Fibroblast of skin of scalp (primary cell): ENCODE data around the gene VAV3.

Experiments used
- DNase-seq: peaks from one replicate; pipeline ENCODE4 v3.0.0-alpha.2; 2013

VAV3 gene

GRCh38 chr1:107633596-107633995 is 331.4 kb downstream of the VAV3 start:
- DNase-seq: no peak

DNA sequence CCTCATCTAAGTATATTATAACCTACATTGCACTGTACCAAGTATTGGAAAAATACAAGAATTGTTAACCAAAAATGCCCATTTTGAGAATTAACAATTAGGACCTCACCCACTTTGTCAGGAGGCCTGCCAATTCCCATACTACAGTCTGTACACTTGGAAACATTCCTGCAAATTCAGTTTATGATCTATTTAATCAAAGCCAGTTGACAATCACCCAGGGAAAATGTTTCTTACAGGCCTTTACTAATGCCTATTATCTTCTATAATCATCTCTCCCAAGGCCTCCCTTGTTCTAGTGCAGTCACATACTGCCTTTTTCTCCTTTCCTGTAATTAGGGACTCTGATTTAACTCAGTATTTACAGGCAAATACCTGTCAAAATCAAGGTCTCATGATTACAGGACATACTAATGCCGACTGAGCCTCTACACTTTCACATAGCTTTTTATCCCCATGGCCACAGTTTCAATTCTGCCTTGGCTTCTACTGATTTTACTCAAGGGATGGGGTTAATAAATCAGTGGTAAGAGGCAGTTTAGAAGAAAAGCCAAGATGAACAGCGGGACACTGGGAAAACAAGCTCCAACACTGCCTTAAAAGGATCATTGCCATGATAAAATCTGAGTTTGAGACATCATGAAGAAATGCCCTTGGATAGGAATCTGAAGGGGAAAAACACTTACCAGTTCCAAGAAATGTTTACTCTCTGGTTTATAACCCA is 338.7 kb downstream of the VAV3 start:
- DNase-seq: peak; percentile 74

DNA sequence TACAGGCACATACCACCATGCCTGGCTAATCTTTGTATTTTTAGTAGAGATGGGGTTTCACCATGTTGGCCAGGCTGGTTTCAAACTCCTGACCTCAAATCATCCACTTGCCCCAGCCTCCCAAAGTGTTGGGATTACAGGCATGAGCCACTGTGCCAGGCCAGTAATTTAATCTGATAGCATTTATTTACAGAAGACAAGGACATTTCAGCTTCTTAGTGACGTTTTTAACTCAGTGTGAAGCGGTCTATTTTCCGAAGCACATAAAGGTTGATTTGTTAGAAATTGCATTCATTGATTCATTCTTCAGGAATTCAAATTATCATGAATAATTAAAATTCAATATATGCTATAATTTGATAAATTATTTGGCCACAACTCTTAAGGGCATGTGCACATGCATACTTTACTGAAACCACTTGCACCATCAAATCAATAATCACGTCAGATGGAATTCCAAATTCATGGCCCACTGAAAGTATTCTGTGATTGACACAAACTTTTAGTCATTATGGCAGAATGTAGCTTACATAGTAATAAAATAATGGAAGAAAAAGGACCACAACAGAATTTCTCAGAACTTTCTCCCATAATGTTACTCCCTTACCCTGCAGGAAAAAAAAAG is 339.5 kb downstream of the VAV3 start:
- no peak for DNase-seq

DNA sequence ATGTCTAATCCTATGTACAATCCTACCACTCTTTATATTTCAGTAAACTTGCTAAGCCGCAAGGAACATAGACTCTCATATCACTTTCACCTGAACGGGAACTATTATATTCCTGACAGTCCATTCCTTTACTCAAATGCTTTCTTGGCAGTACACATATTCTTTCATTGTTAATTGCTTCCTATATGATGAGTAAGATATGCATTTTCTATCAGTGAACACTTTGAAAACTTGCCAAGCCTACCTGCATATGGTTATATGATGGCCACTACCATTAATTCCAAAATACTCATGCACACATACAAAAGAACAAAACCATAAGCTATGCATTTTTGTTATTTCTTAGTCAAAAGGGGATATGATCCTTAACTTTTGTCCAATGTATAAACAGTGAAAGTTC is 341.5 kb downstream of the VAV3 start:
- DNase-seq: no peak

DNA sequence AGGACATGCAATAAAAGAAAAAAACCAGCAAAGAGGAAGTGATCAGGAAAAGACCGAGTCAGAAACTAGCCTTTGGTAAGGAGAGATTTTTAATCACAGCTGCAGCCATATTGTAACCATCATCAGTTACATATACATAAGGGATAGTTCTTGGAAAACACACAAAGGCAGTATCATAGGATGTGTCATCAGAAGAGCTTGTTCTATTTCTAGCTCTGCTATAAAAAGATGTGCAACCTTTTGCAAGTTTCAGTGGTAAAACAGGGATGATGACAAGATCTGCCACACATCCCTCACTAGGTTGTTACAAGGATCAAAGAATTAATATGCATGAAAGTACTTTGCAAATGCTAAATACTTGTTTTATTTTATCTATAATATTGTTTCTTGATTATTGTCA is 342.0 kb downstream of the VAV3 start:
- DNase-seq: peak; percentile 54

GRCh38 chr1:107622535-107622934 is 342.4 kb downstream of the VAV3 start:
- DNase-seq: no peak

DNA sequence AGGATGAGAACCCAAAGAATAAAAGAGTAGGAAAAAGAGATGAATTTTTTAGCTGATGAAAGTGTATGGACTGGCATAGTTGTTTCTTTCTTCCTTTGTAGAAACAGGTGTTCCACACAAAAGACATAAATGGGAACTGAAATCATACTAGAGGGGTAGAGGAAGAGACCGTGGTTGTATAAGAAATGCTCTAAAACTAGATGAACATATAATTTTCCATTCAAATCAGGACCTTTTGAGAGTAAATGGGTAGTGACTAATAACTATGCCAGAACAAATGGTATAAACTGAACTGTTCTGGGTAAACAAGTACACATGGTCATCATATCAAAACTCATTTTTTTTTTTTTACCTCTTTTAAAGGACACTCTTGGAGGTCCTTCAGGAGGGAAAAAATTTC is 344.2 kb downstream of the VAV3 start:
- no peak for DNase-seq

DNA sequence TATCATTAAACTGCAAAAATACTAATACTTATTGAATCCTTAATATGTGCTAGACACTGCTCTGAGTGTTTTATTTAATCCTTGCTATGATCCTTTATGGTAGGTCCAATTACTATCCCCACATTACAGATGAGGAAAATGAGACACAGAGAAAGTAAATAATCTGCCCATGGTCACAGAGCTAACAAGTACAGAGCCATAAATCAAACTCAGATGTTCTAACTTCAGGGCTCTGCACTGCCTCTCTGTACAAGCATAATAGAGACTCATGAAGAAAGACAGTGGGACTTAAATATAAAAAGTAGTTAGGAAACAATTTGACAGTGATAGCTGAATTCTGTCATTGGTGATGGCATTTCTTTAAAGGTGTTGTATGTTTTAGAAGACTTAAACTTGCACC is 346.4 kb downstream of the VAV3 start:
- DNase-seq: no peak

GRCh38 chr1:107617921-107618320 is 347.1 kb downstream of the VAV3 start:
- DNase-seq: no peak

DNA sequence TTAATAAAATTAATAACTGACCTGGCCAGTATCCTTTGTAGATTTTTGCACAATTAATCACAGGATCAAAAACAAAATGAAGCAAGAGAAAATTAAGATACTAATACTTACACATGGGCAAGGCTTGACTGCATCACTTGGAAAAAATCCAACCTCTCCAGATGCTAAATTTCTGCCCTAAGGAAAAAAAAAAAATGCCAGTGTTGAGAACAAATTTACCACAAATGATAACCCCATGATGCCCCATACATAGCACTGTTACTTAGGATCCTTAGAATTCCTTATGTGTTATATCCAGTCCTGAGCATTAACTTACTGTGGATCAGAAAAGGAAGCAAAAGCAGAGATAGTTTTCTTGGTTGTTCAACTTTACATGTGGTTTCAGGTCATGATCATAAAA is 347.5 kb downstream of the VAV3 start:
- no peak for DNase-seq

GRCh38 chr1:107609808-107610207 is 355.2 kb downstream of the VAV3 start:
- no peak for DNase-seq

DNA sequence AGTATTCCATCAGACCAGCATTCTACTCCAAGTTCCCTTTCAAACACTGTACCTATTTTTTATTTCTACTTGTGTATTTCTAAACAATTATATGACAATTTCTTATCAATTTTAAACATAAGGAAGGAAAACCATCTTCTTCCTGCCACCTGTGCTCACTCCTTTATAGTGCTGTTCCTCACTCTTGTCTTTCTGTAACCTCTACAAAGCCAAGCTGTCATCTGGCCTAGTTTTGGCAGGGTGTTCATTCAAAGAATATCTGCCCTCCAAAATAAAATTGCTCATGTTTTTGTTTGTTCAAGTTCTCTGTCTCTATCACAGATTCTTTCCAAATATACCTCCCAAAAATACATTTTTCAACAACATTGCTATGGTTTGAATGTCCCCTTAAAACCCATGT is 360.2 kb downstream of the VAV3 start:
- DNase-seq: no peak

DNA sequence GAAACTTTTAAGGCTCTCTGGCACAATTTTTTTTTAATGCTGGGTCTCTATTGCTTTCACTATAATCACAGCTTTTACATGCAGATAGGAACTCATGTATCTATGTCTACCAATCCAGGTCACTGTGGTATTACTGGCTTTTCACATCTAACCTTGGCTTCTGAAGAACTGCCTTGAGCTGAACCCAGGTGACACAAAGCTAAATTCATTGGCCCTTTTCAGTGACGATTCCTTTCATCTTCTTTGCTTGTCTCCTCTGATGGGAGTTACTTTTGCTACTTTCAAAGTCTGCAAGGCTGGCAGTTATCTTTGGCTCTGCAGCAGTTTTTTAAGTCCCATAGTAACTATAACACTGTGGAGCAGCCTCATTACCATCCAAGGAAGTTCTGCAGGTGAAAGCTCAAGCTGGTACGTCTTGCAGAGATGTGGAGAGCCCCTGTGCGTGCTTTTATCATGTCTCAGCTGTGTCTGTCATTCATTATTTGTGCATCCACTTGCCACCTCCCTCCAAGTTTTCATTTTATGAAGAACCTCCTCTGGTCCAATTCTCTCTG is 364.3 kb downstream of the VAV3 start:
- no peak for DNase-seq

DNA sequence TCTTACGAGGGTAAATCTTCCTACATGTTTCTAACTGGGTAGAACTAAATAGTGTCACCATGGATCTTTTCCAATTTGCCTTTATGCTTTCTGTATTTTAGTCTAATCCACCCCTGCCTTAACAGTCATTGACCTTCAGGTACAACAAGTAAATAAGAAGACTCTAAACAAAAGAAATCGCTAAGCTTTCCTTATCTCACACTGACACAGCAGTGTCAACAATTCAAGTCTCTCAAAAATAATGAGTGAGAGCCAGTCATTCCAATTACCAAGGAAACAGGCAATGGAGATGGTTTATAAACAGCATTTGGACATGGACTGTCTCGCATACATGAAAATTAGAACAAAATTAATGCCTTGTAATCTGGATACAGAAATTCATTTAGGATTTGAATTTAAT is 365.8 kb downstream of the VAV3 start:
- DNase-seq: no peak

- DNase-seq: no peak
Observed at GRCh38 chr1:107597290-107597689, 367.7 kb downstream of the VAV3 start.

DNA sequence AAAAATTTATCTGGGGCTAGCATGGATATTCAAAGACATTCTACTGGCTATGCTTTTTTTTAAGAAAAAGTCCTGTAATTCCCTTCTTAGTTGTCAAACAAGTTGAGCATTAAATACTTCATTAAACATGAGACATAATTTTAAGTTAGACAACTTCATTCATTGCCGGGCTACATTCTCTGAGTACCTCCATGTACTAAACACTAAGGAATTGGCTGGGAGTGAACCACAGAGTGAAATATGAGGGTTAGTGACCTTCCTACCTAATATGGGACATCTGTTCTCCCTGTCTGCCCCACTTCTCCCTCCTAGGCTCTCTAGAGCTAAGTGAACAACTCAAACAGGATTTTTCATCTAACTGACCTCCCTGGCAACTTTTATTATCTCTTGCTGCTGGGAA is 370.4 kb downstream of the VAV3 start:
- DNase-seq: peak; percentile 14

- DNase-seq: no peak
Observed at GRCh38 chr1:107593501-107594209, 371.3 kb downstream of the VAV3 start.

DNA sequence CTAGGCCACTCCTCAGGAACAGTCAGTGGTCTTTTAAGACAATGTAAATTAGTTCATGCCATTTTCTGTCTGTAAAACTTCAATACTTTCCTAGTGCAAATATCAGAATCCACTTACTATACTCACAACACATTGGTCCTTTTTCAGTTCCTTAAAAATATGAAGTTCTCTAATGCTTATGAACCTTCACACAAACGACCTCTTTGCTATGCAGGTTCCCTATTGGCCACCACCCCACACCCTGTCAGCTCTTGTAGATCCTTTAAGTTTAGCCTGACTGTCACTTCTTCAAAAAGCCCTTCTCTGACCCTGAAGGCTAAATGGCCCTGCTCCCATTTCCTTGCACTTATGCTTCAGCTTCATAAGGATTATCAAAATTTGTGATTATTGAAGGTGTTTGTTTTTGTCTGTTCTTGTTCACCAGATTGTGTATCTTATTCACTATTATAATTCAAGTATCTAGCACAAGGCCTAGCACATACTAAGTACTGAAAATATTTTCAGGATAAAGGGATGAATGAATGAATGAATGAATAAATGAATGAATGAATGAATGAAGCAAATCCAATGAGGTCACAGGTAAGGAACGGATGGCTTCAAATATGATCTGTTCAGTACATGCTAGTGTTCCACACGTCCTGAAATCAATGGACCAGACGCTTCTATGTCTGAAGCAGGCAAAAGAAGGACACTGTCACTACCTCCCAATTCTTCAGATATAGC is 373.9 kb downstream of the VAV3 start:
- no peak for DNase-seq

- no peak for DNase-seq
Observed at GRCh38 chr1:107590087-107590486, 374.9 kb downstream of the VAV3 start.

DNA sequence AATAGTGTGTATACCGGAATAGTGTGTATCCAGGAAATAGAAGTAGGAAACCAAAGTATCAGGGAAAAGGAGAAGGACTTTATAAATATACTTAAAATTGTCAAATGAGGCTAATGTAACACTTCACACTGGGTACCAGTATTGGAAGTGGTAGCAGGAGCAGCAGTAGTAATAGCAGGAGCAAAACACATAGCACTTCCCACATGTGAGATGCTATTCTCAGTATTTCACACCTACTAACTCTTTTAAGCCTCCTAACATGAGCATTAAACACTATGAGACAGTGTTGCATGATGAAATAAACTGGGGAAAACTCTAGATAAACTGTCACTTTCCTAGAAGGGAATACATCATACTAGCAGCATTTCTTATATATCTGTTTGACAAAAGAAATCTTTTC is 376.7 kb downstream of the VAV3 start:
- no peak for DNase-seq

DNA sequence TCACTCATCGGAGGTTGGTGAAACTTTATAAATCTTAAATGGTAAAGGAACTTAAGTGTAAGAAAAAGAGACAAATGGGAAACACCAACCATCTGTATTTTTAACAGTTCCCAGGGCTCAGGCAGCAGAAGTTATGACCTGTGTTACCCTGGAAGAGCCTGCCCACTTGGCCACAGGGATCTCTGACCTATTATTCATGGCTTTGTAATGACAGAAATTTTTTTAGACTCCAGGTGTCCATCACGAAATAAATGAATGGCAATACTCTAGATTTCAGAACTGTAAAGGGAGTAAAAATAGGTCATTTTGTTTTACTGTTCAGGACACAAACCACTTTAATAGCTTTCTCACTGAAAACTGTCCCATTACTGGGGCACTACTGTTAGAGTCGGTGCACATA is 389.8 kb downstream of the VAV3 start:
- no peak for DNase-seq

DNA sequence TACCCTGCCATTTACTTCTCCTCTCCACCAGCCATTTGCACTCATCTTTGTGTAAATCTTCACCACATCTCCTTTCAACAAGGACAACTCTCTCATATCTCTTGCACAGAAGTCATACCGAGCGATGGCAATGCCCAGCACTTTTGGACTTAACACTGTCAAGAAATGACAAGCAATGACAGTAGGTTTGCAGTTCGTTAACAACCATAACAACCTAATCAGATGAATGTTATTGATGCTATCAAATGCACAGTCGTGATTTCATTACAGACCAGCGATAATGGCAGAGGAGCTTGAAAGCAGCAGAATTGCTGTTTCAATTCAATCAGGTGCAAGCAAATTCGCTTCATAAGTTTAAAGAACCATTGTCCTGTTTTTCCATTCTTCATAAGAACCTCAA is 390.9 kb downstream of the VAV3 start:
- no peak for DNase-seq

DNA sequence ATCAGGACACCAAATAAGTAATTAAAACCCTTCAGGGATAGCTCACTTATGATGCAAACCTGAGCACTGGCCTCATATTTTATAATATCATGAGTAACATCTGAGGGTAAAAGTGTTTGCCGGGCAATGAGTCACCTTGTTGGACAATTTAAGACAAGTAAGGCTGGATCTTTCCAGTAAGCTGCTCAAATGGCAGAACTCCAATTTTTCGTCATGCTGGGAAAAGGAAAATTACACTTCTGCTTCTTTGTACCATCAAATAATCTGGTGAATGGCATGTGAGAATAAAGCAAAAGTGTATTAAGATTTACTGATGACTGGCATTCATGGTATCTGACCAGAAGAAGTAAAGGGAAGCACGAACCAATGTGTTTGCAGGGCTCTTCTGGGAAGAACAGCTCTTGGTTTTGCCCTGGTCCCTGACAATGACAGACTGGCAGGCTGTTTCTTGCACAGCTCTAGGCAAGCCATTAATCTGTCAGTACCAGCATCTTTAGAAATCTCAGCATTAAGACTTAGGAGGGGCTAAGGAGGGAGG is 392.2 kb downstream of the VAV3 start:
- DNase-seq: peak; percentile 69
